ENCODE measurements around the gene SPINK4.

Gene SPINK4

GRCh38 chr9:33291901-33292300, 51.9 kb downstream of the SPINK4 start:
- DNase-seq (ENCODE audit: low read depth) = no peak

GRCh38 chr9:33293782-33294181, 53.8 kb downstream of the SPINK4 start:
- DNase-seq (ENCODE audit: low read depth) = no peak

- DNase-seq (ENCODE audit: low read depth) = no peak
These were observed 54.9 kb downstream of the SPINK4 start for GRCh38 chr9:33294670-33295432.

- DNase-seq (ENCODE audit: low read depth) = no peak
These were observed 55.6 kb downstream of the SPINK4 start for GRCh38 chr9:33295571-33295970.

- DNase-seq (ENCODE audit: low read depth) = no peak
These were observed 57.5 kb downstream of the SPINK4 start for GRCh38 chr9:33297432-33297831.
